HEK293 (cell line): ENCODE data around the gene SYNGR4.
A peak's percentile ranks its signal among the peaks of the same experiment; 100 is the strongest.

ENCODE experiments used
- SP2 ChIP-seq: fragments of 450-650 bp; formaldehyde crosslinking; IDR thresholded peaks from 2 replicates; pipeline ENCODE4 v1.5.1; 2016; ENCODE audit warnings: missing biosample characterization, missing genetic modification characterization
- ZNF274 ChIP-seq, 2 experiments: fragments of 200-500 bp in 1 of 2; fragments of 450-650 bp in 1 of 2; sonication (Bioruptor generic) in 1 of 2; formaldehyde crosslinking in 1 of 2; IDR thresholded peaks; 2 replicates each; pipeline versions ENCODE4 v1.5.1 to v1.6.1; 2014 to 2016; ENCODE audit warnings: borderline replicate concordance in 1 of 2, inconsistent platforms in 1 of 2, low read length in 1 of 2, missing biosample characterization in 1 of 2, missing genetic modification characterization in 1 of 2
- TF ChIP-seq, protein P1 (sequence below): fragments of 450-650 bp; formaldehyde crosslinking; IDR thresholded peaks from 2 replicates; pipeline ENCODE4 v1.5.1; 2016; ENCODE audit warnings: missing biosample characterization, missing genetic modification characterization

DNA sequence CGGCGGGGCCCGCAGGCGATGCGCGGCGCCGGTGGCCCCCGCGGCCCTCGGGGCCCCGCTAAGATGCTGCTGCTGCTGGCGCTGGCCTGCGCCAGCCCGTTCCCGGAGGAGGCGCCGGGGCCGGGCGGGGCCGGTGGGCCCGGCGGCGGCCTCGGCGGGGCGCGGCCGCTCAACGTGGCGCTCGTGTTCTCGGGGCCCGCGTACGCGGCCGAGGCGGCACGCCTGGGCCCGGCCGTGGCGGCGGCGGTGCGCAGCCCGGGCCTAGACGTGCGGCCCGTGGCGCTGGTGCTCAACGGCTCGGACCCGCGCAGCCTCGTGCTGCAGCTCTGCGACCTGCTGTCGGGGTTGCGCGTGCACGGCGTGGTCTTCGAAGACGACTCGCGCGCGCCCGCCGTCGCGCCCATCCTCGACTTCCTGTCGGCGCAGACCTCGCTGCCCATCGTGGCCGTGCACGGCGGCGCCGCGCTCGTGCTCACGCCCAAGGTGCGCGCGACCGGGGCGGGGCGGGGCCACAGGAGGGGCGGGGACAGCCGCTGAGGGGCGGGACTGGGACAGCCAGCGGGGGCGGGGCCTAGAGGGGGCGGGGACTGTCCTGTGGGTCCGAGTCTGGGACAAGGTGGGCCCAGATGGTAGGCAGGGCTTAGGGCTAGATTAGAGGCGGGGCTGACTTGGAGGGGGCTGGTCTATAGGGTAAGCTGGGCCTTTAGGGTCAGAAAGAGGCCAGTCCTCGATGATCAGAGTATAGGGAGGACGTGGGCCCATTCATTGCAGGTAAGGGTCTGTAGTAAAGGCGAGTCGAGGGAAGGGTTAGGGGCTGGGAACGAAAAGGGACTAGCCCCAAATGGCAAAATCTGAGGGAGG is 34.4 kb downstream of the SYNGR4 start:
- TF ChIP-seq SP2 (peak; percentile 35; the same call in 1 of the 2 replicates), ZNF274 (IDR thresholded peaks at IDR 0.05; ENCODE audit: low read length) (no peak), ZNF274 (tag by site-specific recombination; IDR thresholded peaks at IDR 0.05; ENCODE audit: borderline replicate concordance) (no peak)
- TF ChIP-seq, protein P1, sequence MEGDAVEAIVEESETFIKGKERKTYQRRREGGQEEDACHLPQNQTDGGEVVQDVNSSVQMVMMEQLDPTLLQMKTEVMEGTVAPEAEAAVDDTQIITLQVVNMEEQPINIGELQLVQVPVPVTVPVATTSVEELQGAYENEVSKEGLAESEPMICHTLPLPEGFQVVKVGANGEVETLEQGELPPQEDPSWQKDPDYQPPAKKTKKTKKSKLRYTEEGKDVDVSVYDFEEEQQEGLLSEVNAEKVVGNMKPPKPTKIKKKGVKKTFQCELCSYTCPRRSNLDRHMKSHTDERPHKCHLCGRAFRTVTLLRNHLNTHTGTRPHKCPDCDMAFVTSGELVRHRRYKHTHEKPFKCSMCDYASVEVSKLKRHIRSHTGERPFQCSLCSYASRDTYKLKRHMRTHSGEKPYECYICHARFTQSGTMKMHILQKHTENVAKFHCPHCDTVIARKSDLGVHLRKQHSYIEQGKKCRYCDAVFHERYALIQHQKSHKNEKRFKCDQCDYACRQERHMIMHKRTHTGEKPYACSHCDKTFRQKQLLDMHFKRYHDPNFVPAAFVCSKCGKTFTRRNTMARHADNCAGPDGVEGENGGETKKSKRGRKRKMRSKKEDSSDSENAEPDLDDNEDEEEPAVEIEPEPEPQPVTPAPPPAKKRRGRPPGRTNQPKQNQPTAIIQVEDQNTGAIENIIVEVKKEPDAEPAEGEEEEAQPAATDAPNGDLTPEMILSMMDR (tag by site-specific recombination): no peak
